ENCODE data around the gene KRTAP20-4. TPM values are rescaled to one million over a fixed set of nuclear protein-coding genes. Genes with fewer than 3 reads are reported as not detected.

Gene KRTAP20-4
- total RNA-seq, 1 donor from 2014 or later: not detected

DNA sequence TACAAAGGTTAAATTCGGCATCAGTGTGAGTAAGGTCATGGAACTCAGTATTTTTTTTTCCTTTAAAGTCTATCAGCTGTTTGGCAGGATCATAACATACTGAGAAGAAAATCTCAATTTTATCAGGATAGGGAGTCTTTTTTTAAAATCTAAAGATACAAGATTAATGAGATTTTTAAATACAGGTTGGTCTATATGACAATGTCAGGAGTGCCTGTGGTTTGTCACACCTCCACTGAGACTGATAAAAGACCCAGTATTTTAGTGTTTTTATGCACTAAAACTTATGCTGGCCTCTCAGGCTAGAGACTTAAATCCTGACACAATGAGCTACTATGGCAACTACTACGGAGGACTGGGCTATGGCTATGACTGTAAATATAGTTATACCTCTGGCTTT is 22.1 kb downstream of the KRTAP20-4 start, which contains the start of gene KRTAP20-3:
Gene KRTAP20-3, plus strand, starts transcription at position 301 of the 400 bp plus-strand sequence.
- no peak within 1 kb of the TSS for H3K4me3 ChIP-seq
- H3K79me2 ChIP-seq (ENCODE audit: low read depth): no peaks in the 10 kb centered on the region
- no peaks in the 10 kb centered on the region for H3K36me3 Mint-ChIP-seq
- H3K4me1 Mint-ChIP-seq: no peaks in the 10 kb centered on the region
- H3K27ac Mint-ChIP-seq: no peak within 1 kb of the TSS
- no peaks in the 10 kb centered on the region for H3K9me3 Mint-ChIP-seq
- TF ChIP-seq EZH2 (IDR thresholded peaks at IDR 0.05) (no peak), EZH2phosphoT487 (IDR thresholded peaks at IDR 0.05) (no peak)
- TF ChIP-seq, protein P1, sequence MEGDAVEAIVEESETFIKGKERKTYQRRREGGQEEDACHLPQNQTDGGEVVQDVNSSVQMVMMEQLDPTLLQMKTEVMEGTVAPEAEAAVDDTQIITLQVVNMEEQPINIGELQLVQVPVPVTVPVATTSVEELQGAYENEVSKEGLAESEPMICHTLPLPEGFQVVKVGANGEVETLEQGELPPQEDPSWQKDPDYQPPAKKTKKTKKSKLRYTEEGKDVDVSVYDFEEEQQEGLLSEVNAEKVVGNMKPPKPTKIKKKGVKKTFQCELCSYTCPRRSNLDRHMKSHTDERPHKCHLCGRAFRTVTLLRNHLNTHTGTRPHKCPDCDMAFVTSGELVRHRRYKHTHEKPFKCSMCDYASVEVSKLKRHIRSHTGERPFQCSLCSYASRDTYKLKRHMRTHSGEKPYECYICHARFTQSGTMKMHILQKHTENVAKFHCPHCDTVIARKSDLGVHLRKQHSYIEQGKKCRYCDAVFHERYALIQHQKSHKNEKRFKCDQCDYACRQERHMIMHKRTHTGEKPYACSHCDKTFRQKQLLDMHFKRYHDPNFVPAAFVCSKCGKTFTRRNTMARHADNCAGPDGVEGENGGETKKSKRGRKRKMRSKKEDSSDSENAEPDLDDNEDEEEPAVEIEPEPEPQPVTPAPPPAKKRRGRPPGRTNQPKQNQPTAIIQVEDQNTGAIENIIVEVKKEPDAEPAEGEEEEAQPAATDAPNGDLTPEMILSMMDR (IDR thresholded peaks at IDR 0.05): no peak
- no peak for DNase-seq (ENCODE audit: low spot score)
- no peaks in the 10 kb centered on the region for H3K36me3 ChIP-seq
- H3K27me3 Mint-ChIP-seq (ENCODE audit: insufficient read depth, low read depth): peaks cover 2% of the 10 kb centered on the region
- no peak within 1 kb of the TSS for H3K4me3 Mint-ChIP-seq
- no peaks in the 10 kb centered on the region for H3K4me1 ChIP-seq
- H2AFZ ChIP-seq (replicated peaks): no peak within 1 kb of the TSS
- H3K27ac ChIP-seq: no peak within 1 kb of the TSS
- peaks cover 3% of the 10 kb centered on the region for H3K9me3 ChIP-seq (ENCODE audit: low read depth)
- no peak within 1 kb of the TSS for H3K4me2 ChIP-seq
- no peaks in the 10 kb centered on the region for H3F3A ChIP-seq (ENCODE audit: low read depth)
- H4K20me1 ChIP-seq (ENCODE audit: low read depth): no peaks in the 10 kb centered on the region
- H3K27me3 ChIP-seq: no peaks in the 10 kb centered on the region
- no peak within 1 kb of the TSS for H3K9ac ChIP-seq

DNA sequence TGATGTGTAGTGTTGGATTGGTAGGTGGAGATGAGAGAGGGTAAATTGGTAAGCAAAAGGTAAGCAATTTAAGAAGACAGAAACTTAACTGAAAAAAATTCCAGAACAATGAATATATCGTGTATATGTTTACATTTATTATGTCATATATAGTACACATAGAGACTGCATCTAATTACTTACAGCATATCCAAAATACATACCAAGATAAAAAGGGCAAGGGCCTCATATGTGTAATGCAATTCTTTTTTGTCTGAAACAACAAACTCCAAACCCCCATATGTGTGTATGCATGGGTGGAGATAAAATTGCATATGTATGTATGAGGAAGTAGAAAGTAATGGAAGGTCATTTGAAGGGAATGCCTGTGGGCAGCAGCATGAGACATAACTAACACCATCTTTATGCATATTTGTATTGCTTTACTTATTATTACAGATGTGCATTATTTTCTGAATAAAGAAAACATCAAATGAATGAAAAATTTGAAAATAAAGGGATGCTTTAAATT is 26.5 kb downstream of the KRTAP20-4 start:
- H3K9me3 ChIP-seq (ENCODE audit: low read depth): peaks cover 3% of the 10 kb centered on the region
- H3K9ac ChIP-seq: no peak overlapping the region
- no peaks in the 10 kb centered on the region for H3K4me1 Mint-ChIP-seq
- H3K27me3 Mint-ChIP-seq (ENCODE audit: insufficient read depth, low read depth): peaks cover 2% of the 10 kb centered on the region
- no peak overlapping the region for H3K4me3 Mint-ChIP-seq
- H3K4me3 ChIP-seq: no peak overlapping the region
- H3F3A ChIP-seq (ENCODE audit: low read depth): no peaks in the 10 kb centered on the region
- no peaks in the 10 kb centered on the region for H3K4me1 ChIP-seq
- H3K9me3 Mint-ChIP-seq: no peaks in the 10 kb centered on the region
- H2AFZ ChIP-seq (replicated peaks): no peak overlapping the region
- H3K79me2 ChIP-seq (ENCODE audit: low read depth): no peaks in the 10 kb centered on the region
- DNase-seq (ENCODE audit: low spot score): no peak
- no peak overlapping the region for H3K27ac Mint-ChIP-seq
- H3K27me3 ChIP-seq: no peaks in the 10 kb centered on the region
- no peak overlapping the region for H3K4me2 ChIP-seq
- H3K36me3 Mint-ChIP-seq: no peaks in the 10 kb centered on the region
- H4K20me1 ChIP-seq (ENCODE audit: low read depth): no peaks in the 10 kb centered on the region
- H3K36me3 ChIP-seq: no peaks in the 10 kb centered on the region
- TF ChIP-seq EZH2phosphoT487 (IDR thresholded peaks at IDR 0.05) (no peak), EZH2 (IDR thresholded peaks at IDR 0.05) (no peak)
- TF ChIP-seq, protein P1 (IDR thresholded peaks at IDR 0.05): no peak
- H3K27ac ChIP-seq: no peak overlapping the region

DNA sequence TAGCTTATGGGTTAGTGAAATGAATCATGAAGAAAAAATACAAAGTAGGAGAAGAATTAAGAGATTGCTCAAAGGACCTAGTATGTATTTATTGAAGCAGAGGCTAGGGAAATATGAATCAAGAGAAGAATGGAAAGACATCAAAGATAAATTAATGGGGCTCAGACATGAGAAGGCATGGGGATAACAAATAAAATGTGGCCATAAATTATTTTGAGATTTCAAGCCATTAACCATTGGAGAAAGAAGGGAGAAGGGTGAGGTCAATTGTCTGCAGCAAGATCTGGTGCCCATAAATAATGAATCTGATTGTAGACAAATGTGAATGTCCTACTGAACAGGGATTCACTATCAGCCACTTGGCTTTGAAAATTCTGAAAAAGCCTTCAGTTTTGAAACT is 32.5 kb downstream of the KRTAP20-4 start:
- no peaks in the 10 kb centered on the region for H4K20me1 ChIP-seq (ENCODE audit: low read depth)
- H3K79me2 ChIP-seq (ENCODE audit: low read depth): no peaks in the 10 kb centered on the region
- peaks cover 9% of the 10 kb centered on the region for H3K9me3 ChIP-seq (ENCODE audit: low read depth)
- no peak overlapping the region for H3K4me3 ChIP-seq
- no peaks in the 10 kb centered on the region for H3K36me3 Mint-ChIP-seq
- TF ChIP-seq EZH2phosphoT487 (IDR thresholded peaks at IDR 0.05) (no peak), EZH2 (IDR thresholded peaks at IDR 0.05) (no peak)
- TF ChIP-seq, protein P1 (IDR thresholded peaks at IDR 0.05): no peak
- no peak overlapping the region for H3K4me3 Mint-ChIP-seq
- no peaks in the 10 kb centered on the region for H3K9me3 Mint-ChIP-seq
- H3K4me2 ChIP-seq: no peak overlapping the region
- no peaks in the 10 kb centered on the region for H3K27me3 ChIP-seq
- no peaks in the 10 kb centered on the region for H3F3A ChIP-seq (ENCODE audit: low read depth)
- no peaks in the 10 kb centered on the region for H3K4me1 ChIP-seq
- H3K27ac Mint-ChIP-seq: no peak overlapping the region
- no peak overlapping the region for H2AFZ ChIP-seq (replicated peaks)
- DNase-seq (ENCODE audit: low spot score): no peak
- no peaks in the 10 kb centered on the region for H3K4me1 Mint-ChIP-seq
- H3K9ac ChIP-seq: no peak overlapping the region
- no peak overlapping the region for H3K27ac ChIP-seq
- peaks cover 2% of the 10 kb centered on the region for H3K27me3 Mint-ChIP-seq (ENCODE audit: insufficient read depth, low read depth)
- H3K36me3 ChIP-seq: no peaks in the 10 kb centered on the region

Measured in neural progenitor cell (in vitro differentiated cells).